Kidney epithelial cell (primary cell): ENCODE measurements around the gene PLXND1. TPM values are rescaled to one million over a fixed set of nuclear protein-coding genes. Genes with fewer than 3 reads are reported as not detected.

Source experiments
- DNase-seq: peaks from one replicate; pipeline ENCODE4 v3.0.0-alpha.2; 2010; ENCODE audit warnings: low read depth
- H3K27me3 ChIP-seq: 2 replicates; pipeline ENCODE4 v1.6.0; 2011; ENCODE audit warnings: low read length; ENCODE audit not compliant: control insufficient read depth, insufficient read depth
- H3K36me3 ChIP-seq: 2 replicates; pipeline ENCODE4 v1.5.1; 2011; ENCODE audit warnings: low read length; ENCODE audit not compliant: control insufficient read depth, insufficient read depth
- H3K4me3 ChIP-seq: 2 replicates; pipeline ENCODE4 v1.5.1; 2011; ENCODE audit warnings: low read depth, mild to moderate bottlenecking, control low read depth, low read length
- CTCF ChIP-seq: IDR thresholded peaks from 2 replicates; pipeline ENCODE4 v1.5.1; 2011; ENCODE audit warnings: mild to moderate bottlenecking, moderate library complexity, low read length, control low read depth, inconsistent platforms; ENCODE audit not compliant: insufficient read depth, poor library complexity, severe bottlenecking
- total RNA-seq: library from RNA; depleted of rRNA; stranded (reverse); fragments of >200 nt; gene quantifications from 2 replicates; pipeline ENCODE4 v1.2.3, GENCODE V29; 2015

PLXND1 gene
- total RNA-seq, 1 donor from 2014 or later: 103 TPM

DNA sequence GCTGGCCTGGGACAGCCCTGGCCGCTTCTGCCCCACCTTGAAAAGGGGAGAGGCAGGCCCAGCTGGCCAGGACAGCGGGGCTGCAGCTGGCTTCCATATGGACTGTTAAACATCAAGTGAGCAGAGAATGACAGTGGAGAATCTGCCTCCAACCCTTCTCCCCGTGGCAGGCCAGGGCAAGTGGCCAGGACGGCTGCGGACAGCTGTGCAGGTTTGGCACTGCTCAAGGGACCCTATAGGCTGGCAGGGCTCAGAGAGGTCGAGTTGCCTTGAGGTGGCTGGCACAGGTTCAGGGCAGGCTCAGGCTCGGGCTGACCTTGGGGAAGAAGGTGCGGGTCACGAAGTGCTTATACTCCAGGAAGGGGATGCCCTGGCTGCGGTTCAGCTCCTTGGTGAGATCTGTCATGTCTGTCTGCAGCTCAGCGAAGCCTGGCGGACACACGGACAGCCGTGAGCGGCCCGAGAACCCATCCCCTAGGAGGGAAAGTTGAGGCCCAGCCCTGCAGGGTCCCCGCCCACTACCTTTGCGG is 39.2 kb downstream of the PLXND1 start:
- Histone ChIP-seq H3K4me3 (no peak overlapping the region), H3K27me3 (no peaks in the 10 kb centered on the region), H3K36me3 (no peaks in the 10 kb centered on the region)
- no peak for TF ChIP-seq CTCF
- no peak for DNase-seq

DNA sequence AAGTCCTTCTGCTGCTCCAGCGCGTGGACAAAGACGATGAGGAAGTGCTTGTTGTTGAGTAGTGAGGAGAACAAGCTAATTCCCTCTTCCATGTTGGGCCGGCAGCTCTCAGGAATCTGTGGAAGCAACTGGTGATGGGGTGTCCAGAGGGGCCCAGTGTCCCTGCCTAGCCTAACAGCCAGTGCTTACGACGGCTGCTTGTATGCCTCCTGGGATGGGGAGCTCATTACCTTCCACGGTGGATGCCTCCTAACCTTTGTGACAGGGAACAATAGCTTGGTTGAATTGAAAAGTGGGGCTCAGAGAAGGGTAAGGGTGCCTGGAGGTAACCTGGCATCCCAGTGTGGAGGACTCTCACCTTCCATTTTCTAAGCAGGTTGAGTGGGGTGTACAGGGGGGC is 40.6 kb downstream of the PLXND1 start:
- Histone ChIP-seq H3K36me3 (no peaks in the 10 kb centered on the region), H3K4me3 (no peak overlapping the region), H3K27me3 (no peaks in the 10 kb centered on the region)
- TF ChIP-seq CTCF: no peak
- DNase-seq: no peak

DNA sequence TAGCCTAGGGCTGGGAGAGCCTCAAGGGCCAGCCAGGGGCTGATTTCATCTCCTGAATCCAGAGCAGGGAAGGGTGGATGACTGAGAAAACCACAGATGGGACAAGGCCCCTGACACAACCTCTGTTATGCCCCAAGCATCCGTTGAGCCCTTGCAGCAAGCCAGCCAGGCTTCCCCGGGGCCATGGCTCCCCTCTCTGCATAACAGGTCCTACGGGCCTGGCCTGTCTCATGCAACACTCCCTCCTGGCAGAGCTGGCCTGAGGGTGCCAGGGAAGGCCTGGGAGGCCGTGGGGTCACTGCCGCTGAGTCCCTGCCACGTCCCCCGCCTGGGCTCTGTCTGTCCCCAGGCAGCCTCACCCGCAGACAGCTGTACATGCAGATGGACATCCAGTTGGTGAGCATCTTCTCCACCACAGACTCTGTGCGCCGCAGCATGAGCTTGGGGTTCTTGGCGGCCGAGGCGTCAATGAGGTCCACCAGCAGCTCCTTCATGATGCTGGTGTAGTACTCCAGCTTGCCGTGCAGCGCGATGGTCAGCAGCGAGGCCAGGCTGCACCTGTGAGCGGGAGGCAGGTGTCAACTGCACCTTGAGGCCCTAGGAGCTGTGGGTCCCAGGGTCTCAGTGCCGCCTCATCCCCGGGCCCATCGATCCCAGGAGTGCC is 41.4 kb downstream of the PLXND1 start:
- H3K27me3 ChIP-seq: no peaks in the 10 kb centered on the region
- H3K4me3 ChIP-seq: no peak overlapping the region
- no peaks in the 10 kb centered on the region for H3K36me3 ChIP-seq
- DNase-seq: no peak
- no peak for TF ChIP-seq CTCF

- TF ChIP-seq CTCF: no peak
- H3K36me3 ChIP-seq: no peaks in the 10 kb centered on the region
- H3K27me3 ChIP-seq: no peaks in the 10 kb centered on the region
- no peak overlapping the region for H3K4me3 ChIP-seq
- no peak for DNase-seq
These were observed 42.5 kb downstream of the PLXND1 start for GRCh38 chr3:129563850-129564535.

DNA sequence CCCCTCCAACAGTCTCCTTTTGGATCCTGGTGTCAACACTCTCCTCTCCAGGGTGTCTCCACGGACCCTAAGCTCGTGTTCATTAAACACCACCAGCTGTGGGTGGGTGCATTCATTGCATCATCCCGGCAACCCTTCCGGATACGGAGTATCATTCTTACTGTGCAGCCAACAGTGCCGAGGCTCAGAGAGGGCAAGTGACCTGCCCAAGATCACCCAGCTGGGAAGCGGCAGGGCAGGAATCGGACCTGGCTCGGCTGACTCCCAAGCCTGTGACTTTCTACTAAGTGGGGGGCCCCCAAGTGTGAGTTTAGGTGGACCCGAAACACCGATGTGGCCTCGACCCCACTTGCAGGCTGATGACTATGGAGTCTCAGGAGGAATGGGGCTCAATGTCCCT is 43.1 kb downstream of the PLXND1 start:
- TF ChIP-seq CTCF: no peak
- no peaks in the 10 kb centered on the region for H3K27me3 ChIP-seq
- no peaks in the 10 kb centered on the region for H3K36me3 ChIP-seq
- no peak overlapping the region for H3K4me3 ChIP-seq
- no peak for DNase-seq
